ENCODE measurements around the gene PAFAH2. TPM values are rescaled to one million over a fixed set of nuclear protein-coding genes. Genes with fewer than 3 reads are reported as not detected.

The PAFAH2 gene
- total and polyA plus RNA-seq, 2 of the 13 experiments (the other 11 are each of a cell fraction or from before 2014, with no cell fraction given) = 6.9 to 9.4 TPM

DNA sequence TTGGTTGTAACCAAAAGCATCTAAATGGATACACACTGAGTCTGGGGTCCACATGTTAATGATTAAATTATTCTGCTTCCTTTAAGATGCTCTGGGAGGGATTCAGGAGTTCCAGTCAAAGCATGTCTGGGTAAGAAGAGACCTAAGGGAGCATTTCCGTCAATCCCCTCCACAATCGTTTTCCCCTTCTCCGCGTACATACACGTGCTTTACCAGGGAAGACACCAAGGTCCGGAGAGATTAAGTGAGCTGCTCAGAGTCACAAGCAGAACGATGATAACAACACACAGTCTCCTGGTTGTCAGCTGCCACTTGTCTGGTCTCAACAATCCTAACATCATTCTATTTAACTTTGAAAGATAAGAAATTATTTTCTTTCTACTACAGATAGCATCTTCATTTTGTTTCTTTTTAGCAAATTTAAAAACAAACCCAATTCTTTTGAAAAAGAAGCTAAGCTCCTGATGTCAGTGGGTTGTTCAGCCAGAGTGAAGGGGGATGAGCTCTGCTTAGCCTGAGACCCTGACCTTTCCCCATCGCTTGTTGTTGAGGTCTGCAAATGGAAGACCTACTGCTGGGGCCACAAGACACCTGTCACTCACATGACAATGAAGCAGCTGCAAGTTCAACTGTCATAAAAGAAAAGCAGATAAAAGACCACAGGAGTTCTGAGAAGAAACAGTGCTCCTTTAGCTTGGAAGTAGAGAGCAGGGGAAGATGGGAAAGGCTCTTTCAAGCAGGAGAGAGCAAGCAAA is 4.5 kb downstream of the PAFAH2 start:
- no peak overlapping the region for H2AFZ ChIP-seq (ENCODE audit: low read length)
- CTCF ChIA-PET (ENCODE audit: low intra/inter-chr PET ratio, low total read pairs) = no interaction called here
- FAIRE-seq = no peak

DNA sequence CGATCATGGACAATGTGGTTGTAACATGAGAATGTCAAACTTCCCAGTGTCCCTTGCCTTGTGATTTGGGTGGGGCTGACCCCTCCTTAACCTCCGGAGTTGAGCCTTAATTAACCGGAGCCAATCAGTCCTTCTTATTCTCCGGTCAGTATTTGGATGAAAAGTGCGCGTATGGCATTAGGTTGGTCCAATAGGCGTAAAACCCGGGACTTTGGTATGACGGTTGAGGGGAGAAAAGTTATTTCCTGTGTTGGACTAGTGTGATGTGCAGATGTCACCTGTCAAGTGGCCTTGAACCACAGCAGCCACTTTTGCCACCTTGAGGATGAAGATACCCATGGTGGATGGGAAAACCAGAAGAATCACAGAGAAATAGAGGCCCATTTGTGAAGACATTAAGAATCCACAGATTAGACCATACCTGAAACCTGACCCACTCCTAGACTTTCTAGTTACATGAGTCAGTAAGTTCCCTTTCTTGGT is 5.1 kb downstream of the PAFAH2 start:
- Histone ChIP-seq H4K20me1 (ENCODE audit: insufficient read depth, low read length) (no peaks in the 10 kb centered on the region), H3K9ac (ENCODE audit: insufficient read depth, low read depth, low read length) (no peak overlapping the region), H3K27me3 (ENCODE audit: control insufficient read depth in 1 of 2, insufficient read depth in 2 of 2, low read length in 2 of 2) (no peaks in the 10 kb centered on the region; a peak in 1 of 5 replicates), H3K27ac (ENCODE audit: extremely low read length, insufficient read depth, low read length) (no peak overlapping the region), H3K36me3 (replicated peaks in 1 of 2; ENCODE audit: control insufficient read depth in 1 of 2, insufficient read depth in 2 of 2, low read length in 2 of 2) (peaks cover 9 to 10% of the 10 kb centered on the region in 2 experiments; a peak in 4 of 5 replicates), H3K9me3 (ENCODE audit: low read length) (no peaks in the 10 kb centered on the region), H3K4me2 (ENCODE audit: low read depth, low read length) (no peak overlapping the region), H3K4me1 (ENCODE audit: insufficient read depth, low read length) (peaks cover 11% of the 10 kb centered on the region), H2AFZ (ENCODE audit: low read length) (no peak overlapping the region), H3K79me2 (ENCODE audit: insufficient read depth, low read length) (no peaks in the 10 kb centered on the region), H3K4me3 (replicated peaks in 1 of 3; ENCODE audit: insufficient read depth in 1 of 3, low read depth in 2 of 3, low read length in 3 of 3) (no peak overlapping the region)
- no TSS peak for BruUV-seq (replicated peaks)
- ATAC-seq (no peak), FAIRE-seq (no peak), DNase-seq (ENCODE audit: low spot score) (no peak)
- WGBS (ENCODE audit: low lambda C conversion rate) = 97% methylated on average over 9 of the region's 9 CpGs
- POLR2A ChIA-PET = no interaction called here
- CTCF ChIA-PET (ENCODE audit: low intra/inter-chr PET ratio, low total read pairs) = no interaction called here
- intact Hi-C loops (cut with micrococcal nuclease; ENCODE audit: unreplicated experiment) = no loop called here
- in situ Hi-C loops (cut with HindIII; ENCODE audit: extremely low pct_ligation_motif_present, low pct_unique_long_range_greater_than_20kb) = loop anchor here (10.0 kb wide), 1 partner anchor 168 kb away; no protein-coding TSS in a partner anchor
- TF ChIP-seq, protein P1, sequence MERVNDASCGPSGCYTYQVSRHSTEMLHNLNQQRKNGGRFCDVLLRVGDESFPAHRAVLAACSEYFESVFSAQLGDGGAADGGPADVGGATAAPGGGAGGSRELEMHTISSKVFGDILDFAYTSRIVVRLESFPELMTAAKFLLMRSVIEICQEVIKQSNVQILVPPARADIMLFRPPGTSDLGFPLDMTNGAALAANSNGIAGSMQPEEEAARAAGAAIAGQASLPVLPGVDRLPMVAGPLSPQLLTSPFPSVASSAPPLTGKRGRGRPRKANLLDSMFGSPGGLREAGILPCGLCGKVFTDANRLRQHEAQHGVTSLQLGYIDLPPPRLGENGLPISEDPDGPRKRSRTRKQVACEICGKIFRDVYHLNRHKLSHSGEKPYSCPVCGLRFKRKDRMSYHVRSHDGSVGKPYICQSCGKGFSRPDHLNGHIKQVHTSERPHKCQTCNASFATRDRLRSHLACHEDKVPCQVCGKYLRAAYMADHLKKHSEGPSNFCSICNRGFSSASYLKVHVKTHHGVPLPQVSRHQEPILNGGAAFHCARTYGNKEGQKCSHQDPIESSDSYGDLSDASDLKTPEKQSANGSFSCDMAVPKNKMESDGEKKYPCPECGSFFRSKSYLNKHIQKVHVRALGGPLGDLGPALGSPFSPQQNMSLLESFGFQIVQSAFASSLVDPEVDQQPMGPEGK (CRISPR knock-in tag; IDR thresholded peaks at IDR 0.05) = no peak
- TF ChIP-seq HNRNPH1 (optimal IDR thresholded peaks at IDR 0.05; ENCODE audit: low read depth, low read length) (no peak), ZKSCAN1 (IDR thresholded peaks at IDR 0.05; ENCODE audit: low read length) (no peak), FOXP1 (IDR thresholded peaks at IDR 0.05) (no peak), FOXP1 (CRISPR knock-in tag; IDR thresholded peaks at IDR 0.05) (no peak), ATRX (CRISPR knock-in tag; IDR thresholded peaks at IDR 0.05; ENCODE audit: borderline replicate concordance) (no peak)
- TF ChIP-seq, protein P2, sequence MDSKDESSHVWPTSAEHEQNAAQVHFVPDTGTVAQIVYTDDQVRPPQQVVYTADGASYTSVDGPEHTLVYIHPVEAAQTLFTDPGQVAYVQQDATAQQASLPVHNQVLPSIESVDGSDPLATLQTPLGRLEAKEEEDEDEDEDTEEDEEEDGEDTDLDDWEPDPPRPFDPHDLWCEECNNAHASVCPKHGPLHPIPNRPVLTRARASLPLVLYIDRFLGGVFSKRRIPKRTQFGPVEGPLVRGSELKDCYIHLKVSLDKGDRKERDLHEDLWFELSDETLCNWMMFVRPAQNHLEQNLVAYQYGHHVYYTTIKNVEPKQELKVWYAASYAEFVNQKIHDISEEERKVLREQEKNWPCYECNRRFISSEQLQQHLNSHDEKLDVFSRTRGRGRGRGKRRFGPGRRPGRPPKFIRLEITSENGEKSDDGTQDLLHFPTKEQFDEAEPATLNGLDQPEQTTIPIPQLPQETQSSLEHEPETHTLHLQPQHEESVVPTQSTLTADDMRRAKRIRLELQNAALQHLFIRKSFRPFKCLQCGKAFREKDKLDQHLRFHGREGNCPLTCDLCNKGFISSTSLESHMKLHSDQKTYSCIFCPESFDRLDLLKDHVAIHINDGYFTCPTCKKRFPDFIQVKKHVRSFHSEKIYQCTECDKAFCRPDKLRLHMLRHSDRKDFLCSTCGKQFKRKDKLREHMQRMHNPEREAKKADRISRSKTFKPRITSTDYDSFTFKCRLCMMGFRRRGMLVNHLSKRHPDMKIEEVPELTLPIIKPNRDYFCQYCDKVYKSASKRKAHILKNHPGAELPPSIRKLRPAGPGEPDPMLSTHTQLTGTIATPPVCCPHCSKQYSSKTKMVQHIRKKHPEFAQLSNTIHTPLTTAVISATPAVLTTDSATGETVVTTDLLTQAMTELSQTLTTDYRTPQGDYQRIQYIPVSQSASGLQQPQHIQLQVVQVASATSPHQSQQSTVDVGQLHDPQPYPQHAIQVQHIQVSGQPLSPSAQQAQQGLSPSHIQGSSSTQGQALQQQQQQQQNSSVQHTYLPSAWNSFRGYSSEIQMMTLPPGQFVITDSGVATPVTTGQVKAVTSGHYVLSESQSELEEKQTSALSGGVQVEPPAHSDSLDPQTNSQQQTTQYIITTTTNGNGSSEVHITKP (CRISPR knock-in tag; IDR thresholded peaks at IDR 0.05; ENCODE audit: low read depth) = no peak

More for the DNA sequence above, 4.5 kb downstream of the PAFAH2 start:
- DNase-seq (ENCODE audit: low spot score) (no peak), ATAC-seq (no peak)
- in situ Hi-C loops (cut with HindIII; ENCODE audit: extremely low pct_ligation_motif_present, low pct_unique_long_range_greater_than_20kb) = loop anchor here (10.0 kb wide), 1 partner anchor 169 kb away; no protein-coding TSS in a partner anchor
- Histone ChIP-seq H3K4me1 (ENCODE audit: insufficient read depth, low read length) (peaks cover 12% of the 10 kb centered on the region), H3K9ac (ENCODE audit: insufficient read depth, low read depth, low read length) (no peak overlapping the region), H3K9me3 (ENCODE audit: low read length) (no peaks in the 10 kb centered on the region), H3K36me3 (replicated peaks in 1 of 2; ENCODE audit: control insufficient read depth in 1 of 2, insufficient read depth in 2 of 2, low read length in 2 of 2) (peaks cover 7 to 9% of the 10 kb centered on the region in 2 experiments; a peak in 4 of 5 replicates), H3K79me2 (ENCODE audit: insufficient read depth, low read length) (no peaks in the 10 kb centered on the region), H3K4me3 (replicated peaks in 1 of 3; ENCODE audit: insufficient read depth in 1 of 3, low read depth in 2 of 3, low read length in 3 of 3) (no peak overlapping the region), H3K27me3 (ENCODE audit: control insufficient read depth in 1 of 2, insufficient read depth in 2 of 2, low read length in 2 of 2) (no peaks in the 10 kb centered on the region; a peak in 1 of 5 replicates), H4K20me1 (ENCODE audit: insufficient read depth, low read length) (no peaks in the 10 kb centered on the region), H3K4me2 (ENCODE audit: low read depth, low read length) (no peak overlapping the region), H3K27ac (ENCODE audit: extremely low read length, insufficient read depth, low read length) (no peak overlapping the region)
- POLR2A ChIA-PET = interaction anchor here (0.9 kb wide), 1 partner anchor 175 kb away, joined by 3 read pairs; no protein-coding TSS in a partner anchor
- no TSS peak for BruUV-seq (replicated peaks)
- 94% methylated on average over 8 of the region's 8 CpGs for WGBS (ENCODE audit: low lambda C conversion rate)
- intact Hi-C loops (cut with micrococcal nuclease; ENCODE audit: unreplicated experiment) = no loop called here
- no peak for TF ChIP-seq NPAS2 (CRISPR knock-in tag; IDR thresholded peaks at IDR 0.05; ENCODE audit: borderline replicate concordance)
- no peak for TF ChIP-seq SMAD3 (CRISPR knock-in tag; IDR thresholded peaks at IDR 0.05)
- TF ChIP-seq ZNF274 (CRISPR knock-in tag; IDR thresholded peaks at IDR 0.05) = no peak
- TF ChIP-seq ADNP (CRISPR knock-in tag; IDR thresholded peaks at IDR 0.05) = no peak
- TF ChIP-seq ZNF33A (CRISPR knock-in tag; IDR thresholded peaks at IDR 0.05; ENCODE audit: borderline replicate concordance) = no peak
- TF ChIP-seq, protein P3, sequence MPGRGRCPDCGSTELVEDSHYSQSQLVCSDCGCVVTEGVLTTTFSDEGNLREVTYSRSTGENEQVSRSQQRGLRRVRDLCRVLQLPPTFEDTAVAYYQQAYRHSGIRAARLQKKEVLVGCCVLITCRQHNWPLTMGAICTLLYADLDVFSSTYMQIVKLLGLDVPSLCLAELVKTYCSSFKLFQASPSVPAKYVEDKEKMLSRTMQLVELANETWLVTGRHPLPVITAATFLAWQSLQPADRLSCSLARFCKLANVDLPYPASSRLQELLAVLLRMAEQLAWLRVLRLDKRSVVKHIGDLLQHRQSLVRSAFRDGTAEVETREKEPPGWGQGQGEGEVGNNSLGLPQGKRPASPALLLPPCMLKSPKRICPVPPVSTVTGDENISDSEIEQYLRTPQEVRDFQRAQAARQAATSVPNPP (CRISPR knock-in tag; IDR thresholded peaks at IDR 0.05) = no peak
